Activated naive CD4-positive, alpha-beta T cell treated with anti-CD3 and anti-CD28 coated beads for 36 hours (primary cell): ENCODE data around the gene AP1B1. TPM values are rescaled to one million over a fixed set of nuclear protein-coding genes. Genes with fewer than 3 reads are reported as not detected.

ENCODE experiments used
- CTCF ChIA-PET: fragments of 350-600 bp; sonication (Branson Sonifier 250); formaldehyde crosslinking; loops from one replicate; lab custom pipeline; 2021; ENCODE audit warnings: antibody characterized with exemption; lab: Charles Lee
- DNase-seq: peaks from one replicate; pipeline ENCODE4 v3.0.0-alpha.2; 2020
- H3K27ac Mint-ChIP-seq: one replicate; pipeline ENCODE4 v1.8.0; 2021; ENCODE audit warnings: mild to moderate bottlenecking, mixed read lengths
- H3K27me3 Mint-ChIP-seq: one replicate; pipeline ENCODE4 v1.8.0; 2021; ENCODE audit warnings: low read depth, mixed read lengths
- H3K36me3 Mint-ChIP-seq: one replicate; pipeline ENCODE4 v1.8.0; 2021; ENCODE audit warnings: low read depth, mixed read lengths
- H3K4me1 Mint-ChIP-seq: one replicate; pipeline ENCODE4 v1.8.0; 2021; ENCODE audit warnings: low read depth, mixed read lengths
- H3K4me3 Mint-ChIP-seq: one replicate; pipeline ENCODE4 v1.8.0; 2021; ENCODE audit warnings: mild to moderate bottlenecking, moderate library complexity, mixed read lengths
- H3K9me3 Mint-ChIP-seq: one replicate; pipeline ENCODE4 v1.8.0; 2021; ENCODE audit warnings: mixed read lengths
- intact Hi-C: fragments of 100-400 bp; cut with micrococcal nuclease; formaldehyde crosslinking; loops from one replicate; pipeline ENCODE4 v1.15.1; 2023
- microRNA-seq: library from miRNA; unstranded; fragments of <30 nt; microRNA quantifications from one replicate; pipeline ENCODE4 v1.2.0, GENCODE V29; 2022; ENCODE audit warnings: borderline microRNAs expressed, borderline replicate concordance
- total RNA-seq, 2 experiments: library from RNA; stranded (reverse); gene quantifications; one replicate each; pipeline ENCODE4 v1.2.3, GENCODE V29; 2021

AP1B1 gene
- total RNA-seq, 2 experiments from 2014 or later = 52.0 to 52.2 TPM

GRCh38 chr22:29292379-29292778 lies 96.0 kb downstream of the AP1B1 start:
- Mint-ChIP-seq H3K27ac (no peak overlapping the region), H3K4me3 (no peak overlapping the region), H3K36me3 (peaks cover 59% of the 10 kb centered on the region), H3K27me3 (no peaks in the 10 kb centered on the region), H3K9me3 (no peaks in the 10 kb centered on the region), H3K4me1 (peaks cover 10% of the 10 kb centered on the region)
- intact Hi-C loops = no loop called here
- CTCF ChIA-PET = interaction anchor here (0.7 kb wide), 1 partner anchor 151 kb away, joined by 3 read pairs; no protein-coding TSS in a partner anchor
- no peak for DNase-seq

GRCh38 chr22:29291215-29291614 lies 97.2 kb downstream of the AP1B1 start:
- no peak for DNase-seq
- Mint-ChIP-seq H3K36me3 (peaks cover 61% of the 10 kb centered on the region), H3K9me3 (no peaks in the 10 kb centered on the region), H3K27ac (no peak overlapping the region), H3K4me1 (peaks cover 15% of the 10 kb centered on the region), H3K27me3 (no peaks in the 10 kb centered on the region), H3K4me3 (no peak overlapping the region)
- intact Hi-C loops = no loop called here
- CTCF ChIA-PET = interaction anchor here (0.6 kb wide), 1 partner anchor 196 kb away, joined by 5 read pairs; no protein-coding TSS in a partner anchor

- CTCF ChIA-PET = no interaction called here
- H3K36me3 Mint-ChIP-seq = peaks cover 62% of the 10 kb centered on the region
- intact Hi-C loops = no loop called here
Observed at GRCh38 chr22:29290061-29290460, 98.3 kb downstream of the AP1B1 start.

GRCh38 chr22:29288837-29289236 lies 99.5 kb downstream of the AP1B1 start:
- Mint-ChIP-seq H3K4me1 (peaks cover 17% of the 10 kb centered on the region), H3K27ac (peak overlapping the region; percentile 12), H3K9me3 (no peaks in the 10 kb centered on the region), H3K27me3 (no peaks in the 10 kb centered on the region), H3K36me3 (peaks cover 64% of the 10 kb centered on the region), H3K4me3 (no peak overlapping the region)
- no peak for DNase-seq
- CTCF ChIA-PET = no interaction called here
- intact Hi-C loops = no loop called here

More at GRCh38 chr22:29290061-29290460, 98.3 kb downstream of the AP1B1 start:
- Mint-ChIP-seq H3K9me3 (no peaks in the 10 kb centered on the region), H3K4me1 (peaks cover 15% of the 10 kb centered on the region), H3K27me3 (no peaks in the 10 kb centered on the region), H3K27ac (no peak overlapping the region), H3K4me3 (no peak overlapping the region)
- no peak for DNase-seq

- CTCF ChIA-PET = no interaction called here
- H3K4me1 Mint-ChIP-seq = peaks cover 20% of the 10 kb centered on the region
- no peak overlapping the region for H3K4me3 Mint-ChIP-seq
- no peaks in the 10 kb centered on the region for H3K27me3 Mint-ChIP-seq
- DNase-seq = no peak
- intact Hi-C loops = no loop called here
- peaks cover 64% of the 10 kb centered on the region for H3K36me3 Mint-ChIP-seq
- no peaks in the 10 kb centered on the region for H3K9me3 Mint-ChIP-seq
- H3K27ac Mint-ChIP-seq = no peak overlapping the region
Observed at GRCh38 chr22:29284196-29284595, 104.2 kb downstream of the AP1B1 start.

- CTCF ChIA-PET = no interaction called here
- no peak overlapping the region for H3K27ac Mint-ChIP-seq
- DNase-seq = no peak
- intact Hi-C loops = no loop called here
- no peaks in the 10 kb centered on the region for H3K27me3 Mint-ChIP-seq
- no peak overlapping the region for H3K4me3 Mint-ChIP-seq
- H3K4me1 Mint-ChIP-seq = peaks cover 47% of the 10 kb centered on the region
- H3K36me3 Mint-ChIP-seq = peaks cover 72% of the 10 kb centered on the region
- H3K9me3 Mint-ChIP-seq = no peaks in the 10 kb centered on the region
Observed at GRCh38 chr22:29277927-29278326, 110.4 kb downstream of the AP1B1 start.

Small RNA genes within 50 kb of the gene (microRNA-seq; reads per million reads assigned to microRNA genes)
- 86.7 reads per million, percentile 56 among the genes with 10 or more reads in this experiment for gene MIR3653

Other genes starting within 250 kb of the AP1B1 start
- not detected for gene EMID1, start 182.7 kb downstream of the AP1B1 start, total RNA-seq
- 10 to 100 TPM; 17.6 to 20.5 TPM for gene RHBDD3, start 120.6 kb downstream of the AP1B1 start, total RNA-seq
- gene EWSR1, start 120.3 kb downstream of the AP1B1 start, total RNA-seq = 100 to 1,000 TPM; 274 to 303 TPM
- under 1 TPM; 0.12 to 0.26 TPM for gene GAS2L1, start 81.9 kb downstream of the AP1B1 start, total RNA-seq
- not detected for gene RASL10A, start 72.9 kb downstream of the AP1B1 start, total RNA-seq
- not detected for gene RFPL1, start 50.0 kb upstream of the AP1B1 start, total RNA-seq
- 1 to 10 TPM; 2.5 to 3.5 TPM for gene NEFH, start 91.6 kb upstream of the AP1B1 start, total RNA-seq
- gene THOC5, start 165.2 kb upstream of the AP1B1 start, total RNA-seq = 10 to 100 TPM; 54.8 to 55.1 TPM
- gene NIPSNAP1, start 192.5 kb upstream of the AP1B1 start, total RNA-seq = 10 to 100 TPM; 67.5 to 69.6 TPM
- gene NF2, start 215.1 kb upstream of the AP1B1 start, total RNA-seq = 10 to 100 TPM; 29.8 to 30.0 TPM